SK-N-SH treated with all-trans-retinoic acid at 6 μM for 48 hours (cell line): ENCODE results near the gene CALU.

Experiments
- ARNTL ChIP-seq: fragments of 450-650 bp; formaldehyde crosslinking; IDR thresholded peaks from 2 replicates; pipeline ENCODE4 v1.5.0; 2020; ENCODE audit warnings: low read depth, mild to moderate bottlenecking, moderate library complexity, borderline replicate concordance
- CREB5 ChIP-seq: fragments of 250-450 bp; sonication (Bioruptor Pico); IDR thresholded peaks from 2 replicates; pipeline ENCODE4 v1.5.1; 2020; ENCODE audit warnings: low read depth, mild to moderate bottlenecking, moderate library complexity
- POU6F1 ChIP-seq: fragments of 250-450 bp; sonication (Bioruptor Pico); IDR thresholded peaks from 2 replicates; pipeline ENCODE4 v1.8.0; 2021; ENCODE audit warnings: low read depth, mild to moderate bottlenecking, moderate library complexity, borderline replicate concordance
- RARB ChIP-seq: fragments of 250-450 bp; sonication (Bioruptor Pico); IDR thresholded peaks from 2 replicates; pipeline ENCODE4 v1.8.0; 2021; ENCODE audit warnings: mild to moderate bottlenecking, moderate library complexity
- TOX ChIP-seq: fragments of 250-450 bp; sonication (Bioruptor Pico); IDR thresholded peaks from 2 replicates; pipeline ENCODE4 v1.8.0; 2021; ENCODE audit warnings: mild to moderate bottlenecking, moderate library complexity, borderline replicate concordance
- ZFP3 ChIP-seq: fragments of 250-450 bp; sonication (Bioruptor Pico); IDR thresholded peaks from 2 replicates; pipeline ENCODE4 v1.5.0; 2020; ENCODE audit warnings: mild to moderate bottlenecking, moderate library complexity

- TF ChIP-seq TOX (CRISPR knock-in tag), result no peak
- TF ChIP-seq CREB5, result no peak
- no peak for TF ChIP-seq POU6F1 (CRISPR knock-in tag)
- no peak for TF ChIP-seq ZFP3 (CRISPR knock-in tag)
- no peak for TF ChIP-seq ARNTL (CRISPR knock-in tag)
- no peak for TF ChIP-seq RARB (CRISPR knock-in tag)
Observed at GRCh38 chr7:128774921-128775320, 35.8 kb downstream of the CALU start.
